ENCODE results near the gene GJD4.

- no peak for TF ChIP-seq EZH2 (IDR thresholded peaks at IDR 0.05; ENCODE audit: low read depth)
- no peak for TF ChIP-seq CTCF (conservative IDR thresholded peaks at IDR 0.05)
Observed at GRCh38 chr10:35606430-35606829, 1.3 kb downstream of the GJD4 start.

Measured in PC-9 (cell line).